KMS-11 (cell line): ENCODE measurements around the gene CD38.

Experiments
- H2AFZ ChIP-seq: fragments of 200-600 bp; sonication (generic); 2 replicates; pipeline ENCODE4 v1.6.1; 2016; ENCODE audit warnings: antibody characterized with exemption, mixed run types, low read depth
- H3K27ac ChIP-seq: fragments of 200-600 bp; sonication (generic); 2 replicates; pipeline ENCODE4 v1.6.1; 2016; ENCODE audit warnings: mild to moderate bottlenecking, mixed run types
- H3K27me3 ChIP-seq: fragments of 200-600 bp; sonication (generic); 2 replicates; pipeline ENCODE4 v1.6.1; 2017; ENCODE audit warnings: mild to moderate bottlenecking, low read depth, mixed run types, moderate library complexity; ENCODE audit not compliant: insufficient read depth
- H3K36me3 ChIP-seq: fragments of 200-600 bp; sonication (generic); 2 replicates; pipeline ENCODE4 v1.6.1; 2017; ENCODE audit warnings: mild to moderate bottlenecking, mixed run types; ENCODE audit not compliant: insufficient read depth
- H3K4me1 ChIP-seq: fragments of 200-600 bp; sonication (generic); 2 replicates; pipeline ENCODE4 v1.6.1; 2016; ENCODE audit warnings: mild to moderate bottlenecking, low read depth, mixed run types; ENCODE audit not compliant: poor library complexity, severe bottlenecking
- H3K4me2 ChIP-seq: fragments of 200-600 bp; sonication (generic); 2 replicates; pipeline ENCODE4 v1.7.0; 2016; ENCODE audit warnings: mild to moderate bottlenecking, mixed run types
- H3K4me3 ChIP-seq: fragments of 200-600 bp; sonication (generic); IDR thresholded peaks from 2 replicates; pipeline ENCODE4 v1.6.1; 2017; ENCODE audit warnings: low read depth, low read length, mixed read lengths; ENCODE audit not compliant: insufficient read depth
- H3K79me2 ChIP-seq: fragments of 200-600 bp; sonication (generic); 2 replicates; pipeline ENCODE4 v1.6.1; 2016; ENCODE audit warnings: low read depth, mixed run types; ENCODE audit not compliant: insufficient read depth
- H3K9ac ChIP-seq: fragments of 200-600 bp; sonication (generic); 2 replicates; pipeline ENCODE4 v1.6.1; 2016; ENCODE audit warnings: mild to moderate bottlenecking, mixed run types
- H4K20me1 ChIP-seq: fragments of 200-600 bp; sonication (generic); 2 replicates; pipeline ENCODE4 v1.6.1; 2016; ENCODE audit warnings: mild to moderate bottlenecking, mixed run types; ENCODE audit not compliant: insufficient read depth
- TF ChIP-seq, protein P1 (sequence below): fragments of 200-600 bp; sonication (generic); conservative IDR thresholded peaks from 2 replicates; pipeline ENCODE4 v1.6.1; 2017; ENCODE audit warnings: low read depth, mild to moderate bottlenecking, antibody characterized with exemption, low read length, moderate library complexity, mixed read lengths

Gene CD38

DNA sequence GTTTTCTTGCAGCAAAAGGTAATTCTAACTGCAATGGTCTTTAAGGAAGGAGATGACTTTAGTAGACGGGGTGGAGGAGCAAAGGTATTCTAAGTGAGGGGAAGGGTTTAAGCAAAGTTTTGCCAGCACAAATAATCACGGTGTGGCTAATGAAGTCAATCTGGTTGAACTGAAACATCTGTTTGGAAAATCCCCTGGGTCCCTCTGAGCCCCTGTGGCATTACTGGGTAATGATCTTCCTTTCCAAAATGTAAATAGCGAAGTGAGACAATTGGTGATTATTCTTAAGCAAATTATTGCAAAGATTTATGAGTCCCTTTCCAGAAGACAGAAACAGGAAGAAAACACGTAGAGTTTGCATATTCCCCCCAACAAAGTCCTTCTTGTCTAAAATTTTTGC is 113.2 kb downstream of the CD38 start:
- H3K36me3 ChIP-seq = no peaks in the 10 kb centered on the region
- H3K79me2 ChIP-seq = no peaks in the 10 kb centered on the region
- no peaks in the 10 kb centered on the region for H4K20me1 ChIP-seq
- no peak overlapping the region for H3K9ac ChIP-seq
- 0 out of 2 replicates have a peak overlapping the region, but pooled peaks have one; percentile 10 for H3K4me2 ChIP-seq
- H2AFZ ChIP-seq = no peak overlapping the region; the same call in 1 of the 2 replicates
- no peaks in the 10 kb centered on the region for H3K27me3 ChIP-seq
- TF ChIP-seq, protein P1, sequence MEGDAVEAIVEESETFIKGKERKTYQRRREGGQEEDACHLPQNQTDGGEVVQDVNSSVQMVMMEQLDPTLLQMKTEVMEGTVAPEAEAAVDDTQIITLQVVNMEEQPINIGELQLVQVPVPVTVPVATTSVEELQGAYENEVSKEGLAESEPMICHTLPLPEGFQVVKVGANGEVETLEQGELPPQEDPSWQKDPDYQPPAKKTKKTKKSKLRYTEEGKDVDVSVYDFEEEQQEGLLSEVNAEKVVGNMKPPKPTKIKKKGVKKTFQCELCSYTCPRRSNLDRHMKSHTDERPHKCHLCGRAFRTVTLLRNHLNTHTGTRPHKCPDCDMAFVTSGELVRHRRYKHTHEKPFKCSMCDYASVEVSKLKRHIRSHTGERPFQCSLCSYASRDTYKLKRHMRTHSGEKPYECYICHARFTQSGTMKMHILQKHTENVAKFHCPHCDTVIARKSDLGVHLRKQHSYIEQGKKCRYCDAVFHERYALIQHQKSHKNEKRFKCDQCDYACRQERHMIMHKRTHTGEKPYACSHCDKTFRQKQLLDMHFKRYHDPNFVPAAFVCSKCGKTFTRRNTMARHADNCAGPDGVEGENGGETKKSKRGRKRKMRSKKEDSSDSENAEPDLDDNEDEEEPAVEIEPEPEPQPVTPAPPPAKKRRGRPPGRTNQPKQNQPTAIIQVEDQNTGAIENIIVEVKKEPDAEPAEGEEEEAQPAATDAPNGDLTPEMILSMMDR = no peak
- H3K4me1 ChIP-seq = peaks cover 15% of the 10 kb centered on the region
- peak overlapping the region; percentile 15; the same call in 1 of the 2 replicates for H3K27ac ChIP-seq
- no peak overlapping the region for H3K4me3 ChIP-seq

DNA sequence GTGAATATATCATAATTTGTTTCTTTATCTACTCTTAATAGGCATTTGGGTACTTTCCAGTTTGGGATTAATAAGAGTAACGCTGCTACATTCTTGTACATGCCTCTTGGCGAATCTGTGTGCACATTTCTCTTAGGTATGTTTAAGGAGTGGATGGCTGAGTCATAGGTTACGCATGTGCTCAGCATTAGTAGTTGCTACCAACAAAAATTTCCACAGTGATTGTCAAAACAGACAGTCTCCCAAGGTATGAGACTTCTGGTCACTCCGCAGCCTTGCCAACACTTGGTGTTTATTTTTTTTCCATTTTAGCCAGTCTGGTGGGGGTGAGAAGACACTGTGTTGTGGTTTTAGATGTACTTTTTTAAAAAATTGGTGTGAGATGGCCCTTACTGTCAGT is 115.8 kb downstream of the CD38 start:
- Histone ChIP-seq H3K4me1 (peaks cover 15% of the 10 kb centered on the region), H3K27me3 (no peaks in the 10 kb centered on the region), H4K20me1 (no peaks in the 10 kb centered on the region), H3K4me2 (no peak overlapping the region), H2AFZ (no peak overlapping the region), H3K9ac (no peak overlapping the region), H3K36me3 (no peaks in the 10 kb centered on the region), H3K4me3 (no peak overlapping the region), H3K79me2 (no peaks in the 10 kb centered on the region), H3K27ac (no peak overlapping the region)
- TF ChIP-seq, protein P1 = no peak

DNA sequence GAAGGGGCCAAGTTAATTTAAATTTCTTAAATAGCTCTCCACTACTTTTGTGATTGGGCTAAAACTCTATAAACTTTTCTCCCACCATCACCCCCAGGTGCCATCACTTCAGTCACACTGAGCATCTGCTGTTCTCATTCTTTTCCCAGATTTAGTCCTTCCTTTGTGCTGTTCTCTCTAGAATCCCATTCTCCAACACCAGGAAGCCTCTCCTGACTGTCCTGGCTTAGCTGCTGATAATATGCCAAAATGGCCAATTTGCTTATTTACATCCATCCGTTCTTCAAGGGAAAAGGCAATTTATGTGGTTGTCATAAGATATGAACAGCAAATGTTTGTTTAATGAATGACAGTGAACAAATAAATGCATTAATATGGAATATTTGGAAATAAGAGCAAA is 116.3 kb downstream of the CD38 start:
- no peak overlapping the region for H3K4me2 ChIP-seq
- no peaks in the 10 kb centered on the region for H3K27me3 ChIP-seq
- no peak overlapping the region for H3K4me3 ChIP-seq
- TF ChIP-seq, protein P1 = no peak
- H3K9ac ChIP-seq = no peak overlapping the region
- H3K4me1 ChIP-seq = peaks cover 15% of the 10 kb centered on the region
- H2AFZ ChIP-seq = no peak overlapping the region
- no peaks in the 10 kb centered on the region for H3K79me2 ChIP-seq
- no peak overlapping the region for H3K27ac ChIP-seq
- no peaks in the 10 kb centered on the region for H4K20me1 ChIP-seq
- H3K36me3 ChIP-seq = no peaks in the 10 kb centered on the region

DNA sequence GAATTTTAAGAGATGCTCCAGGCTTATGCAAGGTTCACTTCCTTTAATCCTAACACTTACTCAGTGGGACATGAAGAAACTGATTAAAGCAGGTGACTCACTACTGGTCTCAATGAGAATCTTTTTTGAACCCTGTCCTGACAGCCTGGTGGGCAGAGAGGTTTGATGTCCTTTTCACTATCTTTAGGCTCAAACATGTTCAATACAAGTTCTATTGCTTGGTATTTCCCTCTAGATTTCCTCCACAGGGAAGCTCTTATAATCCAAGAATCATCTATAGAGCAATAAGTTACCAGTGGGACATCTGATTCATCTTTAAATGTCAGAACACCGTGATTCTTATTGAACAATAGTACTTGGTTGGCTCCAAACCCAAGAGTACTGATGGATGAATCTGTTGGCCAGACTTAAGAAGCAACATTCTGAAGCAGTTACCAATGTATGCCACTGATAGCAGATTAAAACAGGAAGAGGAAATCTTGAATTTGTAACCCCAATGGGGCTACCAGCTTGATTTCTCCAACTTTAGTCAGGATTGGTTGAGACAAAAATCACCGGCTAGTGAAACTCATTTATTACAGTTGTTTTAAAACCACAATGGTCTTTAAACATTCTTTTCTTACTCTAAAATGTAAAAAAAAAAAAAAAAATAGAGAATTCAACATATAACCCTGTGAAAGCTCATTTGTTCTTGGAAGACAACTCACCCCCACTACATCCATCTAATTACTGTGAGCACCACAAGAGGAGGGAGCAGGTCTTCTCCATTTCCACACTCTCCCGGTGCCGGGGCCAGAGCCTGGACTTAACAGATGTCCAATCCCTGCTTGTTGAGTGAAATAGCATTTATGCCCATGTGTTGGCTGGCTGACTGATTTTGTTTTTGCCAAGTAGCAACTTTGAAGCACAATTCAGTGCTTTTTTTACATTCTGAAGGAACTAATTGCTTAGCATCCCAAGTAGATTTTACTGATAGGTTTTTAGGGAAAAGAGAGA is 117.1 kb downstream of the CD38 start:
- Histone ChIP-seq H3K79me2 (no peaks in the 10 kb centered on the region), H3K4me1 (peaks cover 15% of the 10 kb centered on the region), H2AFZ (no peak overlapping the region), H3K4me3 (no peak overlapping the region), H4K20me1 (no peaks in the 10 kb centered on the region), H3K4me2 (no peak overlapping the region), H3K27ac (no peak overlapping the region), H3K9ac (no peak overlapping the region), H3K27me3 (no peaks in the 10 kb centered on the region), H3K36me3 (no peaks in the 10 kb centered on the region)
- TF ChIP-seq, protein P1 = no peak
